Measurements from ENCODE around the gene CDCA7.

The CDCA7 gene

GRCh38 chr2:173347305-173348168, 7.1 kb upstream of the CDCA7 start:
- no peak for TF ChIP-seq CTCF (IDR thresholded peaks at IDR 0.05)
- Histone ChIP-seq H3K27me3 (peaks cover 20% of the 10 kb centered on the region), H3K27ac (no peak overlapping the region), H3K4me3 (ENCODE audit: low read depth in 1 of 2, low read length in 1 of 2) (no peak overlapping the region), H3K9me3 (no peaks in the 10 kb centered on the region), H3K36me3 (no peaks in the 10 kb centered on the region), H3K4me1 (ENCODE audit: control insufficient read depth in 1 of 2, insufficient read depth in 1 of 2, low read depth in 1 of 2, low read length in 1 of 2) (no peaks in the 10 kb centered on the region)

- H3K4me1 ChIP-seq (ENCODE audit: control insufficient read depth in 1 of 2, insufficient read depth in 1 of 2, low read depth in 1 of 2, low read length in 1 of 2) = peaks cover 6 to 7% of the 10 kb centered on the region in 2 experiments
- TF ChIP-seq CTCF (IDR thresholded peaks at IDR 0.05) = no peak
- H3K27me3 ChIP-seq = peaks cover 38% of the 10 kb centered on the region
- H3K9me3 ChIP-seq = no peaks in the 10 kb centered on the region
- H3K27ac ChIP-seq = no peak overlapping the region
- H3K36me3 ChIP-seq = no peaks in the 10 kb centered on the region
- H3K4me3 ChIP-seq (ENCODE audit: low read depth in 1 of 2, low read length in 1 of 2) = no peak overlapping the region
These were observed 5.4 kb upstream of the CDCA7 start for GRCh38 chr2:173349287-173349686.

GRCh38 chr2:173350383-173350782, 4.3 kb upstream of the CDCA7 start:
- H3K27ac ChIP-seq = no peak overlapping the region
- H3K27me3 ChIP-seq = peaks cover 48% of the 10 kb centered on the region
- no peak overlapping the region for H3K4me3 ChIP-seq (ENCODE audit: low read depth in 1 of 2, low read length in 1 of 2)
- H3K36me3 ChIP-seq = no peaks in the 10 kb centered on the region
- H3K9me3 ChIP-seq = no peaks in the 10 kb centered on the region
- peaks cover 16 to 18% of the 10 kb centered on the region in 2 experiments for H3K4me1 ChIP-seq (ENCODE audit: control insufficient read depth in 1 of 2, insufficient read depth in 1 of 2, low read depth in 1 of 2, low read length in 1 of 2)
- no peak for TF ChIP-seq CTCF (IDR thresholded peaks at IDR 0.05)

- Histone ChIP-seq H3K9me3 (no peaks in the 10 kb centered on the region), H3K27me3 (peaks cover 59% of the 10 kb centered on the region), H3K4me1 (ENCODE audit: control insufficient read depth in 1 of 2, insufficient read depth in 1 of 2, low read depth in 1 of 2, low read length in 1 of 2) (peaks cover 24 to 28% of the 10 kb centered on the region in 2 experiments), H3K36me3 (no peaks in the 10 kb centered on the region), H3K4me3 (ENCODE audit: low read depth in 1 of 2, low read length in 1 of 2) (no peak overlapping the region), H3K27ac (no peak overlapping the region)
- TF ChIP-seq CTCF (IDR thresholded peaks at IDR 0.05) = no peak
These were observed 2.8 kb upstream of the CDCA7 start for GRCh38 chr2:173351879-173352278.

GRCh38 chr2:173353556-173353955, 1.1 kb upstream of the CDCA7 start:
- H3K9me3 ChIP-seq = no peaks in the 10 kb centered on the region
- peaks cover 24 to 28% of the 10 kb centered on the region in 2 experiments for H3K4me1 ChIP-seq (ENCODE audit: control insufficient read depth in 1 of 2, insufficient read depth in 1 of 2, low read depth in 1 of 2, low read length in 1 of 2)
- no peaks in the 10 kb centered on the region for H3K36me3 ChIP-seq
- H3K4me3 ChIP-seq (ENCODE audit: low read depth in 1 of 2, low read length in 1 of 2) = no peak overlapping the region
- no peak overlapping the region for H3K27ac ChIP-seq
- peaks cover 59% of the 10 kb centered on the region for H3K27me3 ChIP-seq
- TF ChIP-seq CTCF (IDR thresholded peaks at IDR 0.05) = no peak
